PC-9 (cell line): Measurements from ENCODE around the gene RNF151. TPM values are rescaled to one million over a fixed set of nuclear protein-coding genes. Genes with fewer than 3 reads are reported as not detected.
A peak's percentile ranks its signal among the peaks of the same experiment; 100 is the strongest.

Experiments used
- BruUV-seq: library from RNA; stranded (reverse); fragments of 400-500 nt; replicated peaks from 2 replicates; lab custom pipeline; 2021; lab: Mats Ljungman, UMichigan
- CTCF ChIA-PET: fragments of 300-600 bp; sonication (Branson Sonifier 250); formaldehyde crosslinking; loops from one replicate; lab custom pipeline; 2022; ENCODE audit warnings: antibody characterized with exemption; lab: Charles Lee
- POLR2A ChIA-PET: fragments of 300-600 bp; sonication (Branson Sonifier 250); formaldehyde crosslinking; loops from one replicate; lab custom pipeline; 2022; ENCODE audit warnings: antibody characterized with exemption; ENCODE audit not compliant: unreplicated experiment; lab: Charles Lee
- DNase-seq, 2 experiments: peaks; one replicate each; pipeline versions ENCODE4 v3.0.0 to v3.0.0-alpha.2; 2015 to 2022; ENCODE audit warnings: mixed read lengths in 1 of 2
- H2AFZ ChIP-seq: fragments of 200-600 bp; sonication (generic); 2 replicates; pipeline ENCODE4 v1.8.1; 2017; ENCODE audit warnings: antibody characterized with exemption
- H3F3A ChIP-seq: fragments of 200-600 bp; sonication (generic); 2 replicates; pipeline ENCODE4 v1.8.1; 2017; ENCODE audit warnings: antibody characterized with exemption, mild to moderate bottlenecking, low read depth; ENCODE audit not compliant: insufficient read depth
- H3K27ac ChIP-seq: fragments of 200-600 bp; sonication (generic); 2 replicates; pipeline ENCODE4 v1.6.1; 2016; ENCODE audit warnings: mixed run types
- H3K27me3 ChIP-seq: fragments of 200-600 bp; sonication (generic); 2 replicates; pipeline ENCODE4 v1.6.1; 2016; ENCODE audit warnings: low read depth, mixed run types; ENCODE audit not compliant: insufficient read depth
- H3K36me3 ChIP-seq: fragments of 200-600 bp; sonication (generic); 2 replicates; pipeline ENCODE4 v1.6.1; 2016; ENCODE audit warnings: low read depth, mixed run types
- H3K4me1 ChIP-seq: fragments of 200-600 bp; sonication (generic); replicated peaks from 2 replicates; pipeline ENCODE4 v1.6.1; 2016; ENCODE audit warnings: mixed run types; ENCODE audit not compliant: insufficient read depth
- H3K4me2 ChIP-seq: fragments of 200-600 bp; sonication (generic); 2 replicates; pipeline ENCODE4 v1.6.1; 2017; ENCODE audit warnings: mixed run types
- H3K4me3 ChIP-seq: fragments of 200-600 bp; sonication (generic); 2 replicates; pipeline ENCODE4 v1.6.1; 2016; ENCODE audit warnings: mixed run types
- H3K79me2 ChIP-seq: fragments of 200-600 bp; sonication (generic); 2 replicates; pipeline ENCODE4 v1.6.1; 2017; ENCODE audit warnings: low read depth, mixed run types
- H3K9me2 ChIP-seq: fragments of 200-600 bp; sonication (generic); 2 replicates; pipeline ENCODE4 v1.8.1; 2017; ENCODE audit warnings: mild to moderate bottlenecking; ENCODE audit not compliant: insufficient read depth
- H3K9me3 ChIP-seq: fragments of 200-600 bp; sonication (generic); 2 replicates; pipeline ENCODE4 v1.8.1; 2016; ENCODE audit warnings: low read depth; ENCODE audit not compliant: insufficient read depth
- H4K20me1 ChIP-seq: fragments of 200-600 bp; sonication (generic); 2 replicates; pipeline ENCODE4 v1.8.1; 2017; ENCODE audit not compliant: insufficient read depth
- CTCF ChIP-seq: fragments of 200-600 bp; sonication (generic); conservative IDR thresholded peaks from 2 replicates; pipeline ENCODE4 v1.6.1; 2017; ENCODE audit warnings: mixed run types, antibody characterized with exemption, mild to moderate bottlenecking, moderate library complexity
- EZH2 ChIP-seq: fragments of 200-600 bp; sonication (generic); IDR thresholded peaks from 2 replicates; pipeline ENCODE4 v1.8.0; 2017; ENCODE audit warnings: antibody characterized with exemption, low read depth
- intact Hi-C: fragments of 100-400 bp; cut with micrococcal nuclease; formaldehyde crosslinking; loops from one replicate; pipeline ENCODE4 v1.10.0; 2022; ENCODE audit not compliant: unreplicated experiment
- total RNA-seq: library from RNA; stranded (reverse); gene quantifications from 2 replicates; pipeline ENCODE4 v1.2.3, GENCODE V29; 2021

RNF151 gene
- total RNA-seq, 1 experiment from 2014 or later: not detected

- ChIA-PET POLR2A (interaction anchor here (0.7 kb wide), 1 partner anchor 27 kb away, joined by 4 read pairs; no protein-coding TSS in a partner anchor), CTCF (interaction anchor here (0.6 kb wide), 1 partner anchor 8 kb away, joined by 3 read pairs; no protein-coding TSS in a partner anchor)
- Histone ChIP-seq H3K27ac (peak overlapping the region; percentile 61), H3K4me1 (peaks cover 21% of the 10 kb centered on the region), H4K20me1 (0 out of 2 replicates have a peak, but pooled peaks cover 3% of the 10 kb centered on the region), H3K27me3 (no peaks in the 10 kb centered on the region), H2AFZ (no peak overlapping the region), H3K79me2 (peaks cover 18% of the 10 kb centered on the region; the same call in 1 of the 2 replicates), H3K4me3 (peak overlapping the region; percentile 81; the same call in 1 of the 2 replicates), H3K9me3 (no peaks in the 10 kb centered on the region), H3K9me2 (no peaks in the 10 kb centered on the region), H3K4me2 (peak overlapping the region; percentile 86), H3F3A (peaks cover 44% of the 10 kb centered on the region; the same call in 1 of the 2 replicates), H3K36me3 (no peaks in the 10 kb centered on the region)
- no peak for DNase-seq
- intact Hi-C loops: loop anchor here (2.0 to 5.0 kb wide), 2 partner anchors 17 to 159 kb away; partner anchors contain the start of genes NDUFB10, NUBP2 and SPSB3
- TF ChIP-seq EZH2 (no peak), CTCF (no peak)
- TSS peak; percentile 28 for BruUV-seq
Observed at GRCh38 chr16:1941162-1942046, 25.3 kb upstream of the RNF151 start.

GRCh38 chr16:1942047-1942809 is 24.4 kb upstream of the RNF151 start:
- ChIA-PET POLR2A (interaction anchor here (0.9 kb wide), 1 partner anchor 770 kb away, joined by 13 read pairs; no protein-coding TSS in a partner anchor), CTCF (no interaction called here)
- intact Hi-C loops: loop anchor here (2.0 to 5.0 kb wide), 2 partner anchors 17 to 160 kb away; partner anchors contain the start of genes NDUFB10, NUBP2 and SPSB3
- Histone ChIP-seq H4K20me1 (0 out of 2 replicates have a peak, but pooled peaks cover 3% of the 10 kb centered on the region), H2AFZ (peak overlapping the region; percentile 94), H3K4me3 (peak overlapping the region; percentile 81), H3K9me2 (no peaks in the 10 kb centered on the region), H3K4me1 (peaks cover 21% of the 10 kb centered on the region), H3K9me3 (no peaks in the 10 kb centered on the region), H3F3A (peaks cover 39% of the 10 kb centered on the region; the same call in 1 of the 2 replicates), H3K79me2 (peaks cover 18% of the 10 kb centered on the region; the same call in 1 of the 2 replicates), H3K36me3 (no peaks in the 10 kb centered on the region), H3K27me3 (no peaks in the 10 kb centered on the region), H3K27ac (peak overlapping the region; percentile 61), H3K4me2 (peak overlapping the region; percentile 86)
- no TSS peak for BruUV-seq
- peak; percentile 63 to 79 for DNase-seq
- TF ChIP-seq CTCF (no peak), EZH2 (no peak)
